ENCODE results near the gene PLA2G12B.
A peak's percentile ranks its signal among the peaks of the same experiment; 100 is the strongest.

Gene PLA2G12B

GRCh38 chr10:72980348-72980747, 25.7 kb upstream of the PLA2G12B start:
- Histone ChIP-seq H3K4me3 (ENCODE audit: low read length in 2 of 2) (no peak overlapping the region), H3K9ac (ENCODE audit: low read depth in 1 of 2, low read length in 2 of 2) (no peak overlapping the region), H3K36me3 (ENCODE audit: control insufficient read depth in 2 of 2, insufficient read depth in 2 of 2, low read length in 2 of 2) (no peaks in the 10 kb centered on the region), H3K4me1 (ENCODE audit: control insufficient read depth in 2 of 2, insufficient read depth in 2 of 2, low read length in 2 of 2) (no peaks in the 10 kb centered on the region), H3K9me3 (ENCODE audit: control insufficient read depth in 2 of 2, low read length in 2 of 2) (peaks cover 3 to 4% of the 10 kb centered on the region in 2 donors), H3K27ac (ENCODE audit: low read depth in 2 of 2, low read length in 2 of 2) (no peak overlapping the region), H3K27me3 (ENCODE audit: control insufficient read depth in 2 of 2, insufficient read depth in 2 of 2, low read length in 2 of 2) (no peaks in the 10 kb centered on the region)

DNA sequence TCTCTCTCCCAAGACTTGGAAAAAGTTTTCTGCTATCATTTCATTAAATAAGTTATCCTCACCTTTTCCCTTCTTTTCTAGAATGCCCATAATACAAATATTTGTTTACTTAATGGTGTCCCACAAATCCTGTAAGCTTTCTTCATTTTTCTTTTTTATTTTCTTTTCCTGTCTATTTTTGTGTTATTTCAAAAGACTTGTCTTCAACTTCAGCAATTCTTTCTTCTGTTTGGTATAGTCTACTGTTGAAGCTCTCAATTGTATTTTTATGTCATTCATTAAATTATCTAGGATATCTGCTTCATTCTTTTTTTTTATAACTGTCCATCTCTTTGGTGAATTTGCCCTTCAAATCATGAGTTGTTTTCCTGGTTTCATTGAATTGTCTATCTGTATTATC, 25.1 kb upstream of the PLA2G12B start:
- Histone ChIP-seq H3K27me3 (ENCODE audit: control insufficient read depth in 2 of 2, insufficient read depth in 2 of 2, low read length in 2 of 2) (no peaks in the 10 kb centered on the region), H3K27ac (ENCODE audit: low read depth in 2 of 2, low read length in 2 of 2) (no peak overlapping the region), H3K9me3 (ENCODE audit: control insufficient read depth in 2 of 2, low read length in 2 of 2) (peaks cover 3 to 4% of the 10 kb centered on the region in 2 donors), H3K9ac (ENCODE audit: low read depth in 1 of 2, low read length in 2 of 2) (no peak overlapping the region), H3K4me3 (ENCODE audit: low read length in 2 of 2) (no peak overlapping the region), H3K36me3 (ENCODE audit: control insufficient read depth in 2 of 2, insufficient read depth in 2 of 2, low read length in 2 of 2) (no peaks in the 10 kb centered on the region), H3K4me1 (ENCODE audit: control insufficient read depth in 2 of 2, insufficient read depth in 2 of 2, low read length in 2 of 2) (no peaks in the 10 kb centered on the region)

DNA sequence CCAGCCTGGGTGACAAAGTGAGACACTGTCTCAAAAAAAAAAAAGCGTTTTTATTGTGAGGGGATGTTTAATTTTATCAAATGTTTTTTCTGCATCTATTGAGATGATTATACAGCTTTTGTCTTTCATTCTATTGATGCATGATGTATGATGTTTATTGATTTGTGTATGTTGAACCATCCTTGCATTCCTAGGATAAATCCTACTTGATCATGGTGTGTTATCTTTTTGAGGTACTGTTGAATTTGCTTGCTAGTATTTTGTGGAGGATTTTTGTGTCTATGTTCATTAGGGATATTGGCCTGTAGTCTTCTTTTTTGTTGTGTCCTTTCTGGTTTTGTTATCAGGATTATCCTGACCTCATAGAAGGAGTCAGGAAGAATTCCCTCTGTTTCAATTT, 22.3 kb upstream of the PLA2G12B start:
- H3K27ac ChIP-seq (ENCODE audit: low read depth in 2 of 2, low read length in 2 of 2) = no peak overlapping the region
- H3K9me3 ChIP-seq (ENCODE audit: control insufficient read depth in 2 of 2, low read length in 2 of 2) = peaks cover 3 to 4% of the 10 kb centered on the region in 2 donors
- no peaks in the 10 kb centered on the region for H3K27me3 ChIP-seq (ENCODE audit: control insufficient read depth in 2 of 2, insufficient read depth in 2 of 2, low read length in 2 of 2)
- H3K4me3 ChIP-seq (ENCODE audit: low read length in 2 of 2) = no peak overlapping the region
- H3K4me1 ChIP-seq (ENCODE audit: control insufficient read depth in 2 of 2, insufficient read depth in 2 of 2, low read length in 2 of 2) = no peaks in the 10 kb centered on the region
- no peaks in the 10 kb centered on the region for H3K36me3 ChIP-seq (ENCODE audit: control insufficient read depth in 2 of 2, insufficient read depth in 2 of 2, low read length in 2 of 2)
- no peak overlapping the region for H3K9ac ChIP-seq (ENCODE audit: low read depth in 1 of 2, low read length in 2 of 2)

DNA sequence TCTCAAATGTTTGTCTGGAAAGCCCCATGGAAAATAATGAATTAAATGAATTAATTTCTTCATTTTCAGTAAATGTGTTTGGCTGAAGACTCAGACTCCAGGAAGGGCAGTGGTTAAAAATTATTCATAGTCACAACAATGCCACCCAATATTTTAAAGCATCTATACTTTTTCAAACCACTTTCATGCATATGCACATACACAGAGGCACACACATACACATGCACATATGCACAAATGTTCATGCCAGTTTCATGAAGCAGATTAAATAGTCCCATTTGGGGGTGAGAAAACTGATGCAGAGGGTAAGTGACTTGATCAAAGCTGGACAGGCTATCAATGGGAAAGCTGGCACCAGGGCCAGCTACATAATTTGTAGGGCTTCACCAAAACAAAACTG, 1.4 kb upstream of the PLA2G12B start:
- no peak overlapping the region for H3K4me3 ChIP-seq (ENCODE audit: low read length in 2 of 2)
- H3K36me3 ChIP-seq (ENCODE audit: control insufficient read depth in 2 of 2, insufficient read depth in 2 of 2, low read length in 2 of 2) = no peaks in the 10 kb centered on the region
- H3K27me3 ChIP-seq (ENCODE audit: control insufficient read depth in 2 of 2, insufficient read depth in 2 of 2, low read length in 2 of 2) = no peaks in the 10 kb centered on the region
- H3K9ac ChIP-seq (ENCODE audit: low read depth in 1 of 2, low read length in 2 of 2) = no peak overlapping the region
- no peak overlapping the region for H3K27ac ChIP-seq (ENCODE audit: low read depth in 2 of 2, low read length in 2 of 2)
- H3K4me1 ChIP-seq (ENCODE audit: control insufficient read depth in 2 of 2, insufficient read depth in 2 of 2, low read length in 2 of 2) = peaks cover 6% of the 10 kb centered on the region in 2 donors
- no peaks in the 10 kb centered on the region for H3K9me3 ChIP-seq (ENCODE audit: control insufficient read depth in 2 of 2, low read length in 2 of 2)

GRCh38 chr10:72954230-72954595, 393 bp downstream of the PLA2G12B start:
- Histone ChIP-seq H3K4me3 (ENCODE audit: low read length in 2 of 2) (peak overlapping the region; percentile 23 to 50), H3K9me3 (ENCODE audit: control insufficient read depth in 2 of 2, low read length in 2 of 2) (no peaks in the 10 kb centered on the region), H3K9ac (ENCODE audit: low read depth in 1 of 2, low read length in 2 of 2) (no peak overlapping the region), H3K27me3 (ENCODE audit: control insufficient read depth in 2 of 2, insufficient read depth in 2 of 2, low read length in 2 of 2) (no peaks in the 10 kb centered on the region), H3K4me1 (ENCODE audit: control insufficient read depth in 2 of 2, insufficient read depth in 2 of 2, low read length in 2 of 2) (peaks cover 6% of the 10 kb centered on the region in 2 donors), H3K36me3 (ENCODE audit: control insufficient read depth in 2 of 2, insufficient read depth in 2 of 2, low read length in 2 of 2) (no peaks in the 10 kb centered on the region), H3K27ac (ENCODE audit: low read depth in 2 of 2, low read length in 2 of 2) (peak overlapping the region in 1 of 2 donors; percentile 37)

GRCh38 chr10:72953687-72954086, 919 bp downstream of the PLA2G12B start:
- Histone ChIP-seq H3K27me3 (ENCODE audit: control insufficient read depth in 2 of 2, insufficient read depth in 2 of 2, low read length in 2 of 2) (no peaks in the 10 kb centered on the region), H3K36me3 (ENCODE audit: control insufficient read depth in 2 of 2, insufficient read depth in 2 of 2, low read length in 2 of 2) (no peaks in the 10 kb centered on the region), H3K27ac (ENCODE audit: low read depth in 2 of 2, low read length in 2 of 2) (no peak overlapping the region), H3K9ac (ENCODE audit: low read depth in 1 of 2, low read length in 2 of 2) (no peak overlapping the region), H3K9me3 (ENCODE audit: control insufficient read depth in 2 of 2, low read length in 2 of 2) (no peaks in the 10 kb centered on the region), H3K4me3 (ENCODE audit: low read length in 2 of 2) (peak overlapping the region; percentile 23 to 41), H3K4me1 (ENCODE audit: control insufficient read depth in 2 of 2, insufficient read depth in 2 of 2, low read length in 2 of 2) (peaks cover 6 to 8% of the 10 kb centered on the region in 2 donors)

DNA sequence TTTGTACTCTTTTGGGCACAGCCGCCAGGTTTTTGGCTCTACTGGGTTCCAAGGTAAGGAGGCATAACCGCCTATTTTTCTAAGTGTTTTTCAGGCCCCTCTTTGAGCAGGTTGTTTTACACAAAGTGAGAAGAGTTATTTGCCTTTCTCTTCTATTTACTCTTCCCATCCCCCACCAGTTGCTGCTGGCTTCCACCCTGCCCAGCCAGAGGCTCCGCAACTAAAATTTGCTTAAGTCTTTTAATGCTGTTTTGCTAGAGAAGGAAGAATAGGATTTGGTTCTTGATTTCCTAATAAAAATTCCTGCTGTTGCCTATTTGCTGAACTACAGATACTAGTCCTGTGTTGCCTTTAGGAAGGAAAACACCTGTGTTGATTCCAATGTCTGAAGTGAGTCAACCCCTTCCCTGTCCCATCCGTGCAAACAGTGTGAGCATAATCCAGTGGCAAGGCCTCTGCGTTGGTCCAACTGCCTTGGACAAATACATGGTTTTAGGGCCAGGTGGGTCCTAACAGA, 1.9 kb downstream of the PLA2G12B start:
- Histone ChIP-seq H3K9me3 (ENCODE audit: control insufficient read depth in 2 of 2, low read length in 2 of 2) (no peaks in the 10 kb centered on the region), H3K9ac (ENCODE audit: low read depth in 1 of 2, low read length in 2 of 2) (no peak overlapping the region), H3K27ac (ENCODE audit: low read depth in 2 of 2, low read length in 2 of 2) (no peak overlapping the region), H3K36me3 (ENCODE audit: control insufficient read depth in 2 of 2, insufficient read depth in 2 of 2, low read length in 2 of 2) (no peaks in the 10 kb centered on the region), H3K4me1 (ENCODE audit: control insufficient read depth in 2 of 2, insufficient read depth in 2 of 2, low read length in 2 of 2) (peaks cover 6 to 8% of the 10 kb centered on the region in 2 donors), H3K4me3 (ENCODE audit: low read length in 2 of 2) (no peak overlapping the region), H3K27me3 (ENCODE audit: control insufficient read depth in 2 of 2, insufficient read depth in 2 of 2, low read length in 2 of 2) (no peaks in the 10 kb centered on the region)

- Histone ChIP-seq H3K4me3 (ENCODE audit: low read length in 2 of 2) (no peak overlapping the region), H3K9ac (ENCODE audit: low read depth in 1 of 2, low read length in 2 of 2) (no peak overlapping the region), H3K9me3 (ENCODE audit: control insufficient read depth in 2 of 2, low read length in 2 of 2) (no peaks in the 10 kb centered on the region), H3K36me3 (ENCODE audit: control insufficient read depth in 2 of 2, insufficient read depth in 2 of 2, low read length in 2 of 2) (no peaks in the 10 kb centered on the region), H3K4me1 (ENCODE audit: control insufficient read depth in 2 of 2, insufficient read depth in 2 of 2, low read length in 2 of 2) (peaks cover 6 to 8% of the 10 kb centered on the region in 2 donors), H3K27me3 (ENCODE audit: control insufficient read depth in 2 of 2, insufficient read depth in 2 of 2, low read length in 2 of 2) (no peaks in the 10 kb centered on the region), H3K27ac (ENCODE audit: low read depth in 2 of 2, low read length in 2 of 2) (no peak overlapping the region)
Measured at GRCh38 chr10:72952189-72952588, 2.4 kb downstream of the PLA2G12B start.

- Histone ChIP-seq H3K27ac (ENCODE audit: low read depth in 2 of 2, low read length in 2 of 2) (no peak overlapping the region), H3K4me3 (ENCODE audit: low read length in 2 of 2) (no peak overlapping the region)
Measured at GRCh38 chr10:72951760-72952159, 2.8 kb downstream of the PLA2G12B start.

GRCh38 chr10:72948762-72949161, 5.8 kb downstream of the PLA2G12B start:
- no peak overlapping the region for H3K27ac ChIP-seq (ENCODE audit: low read depth in 2 of 2, low read length in 2 of 2)
- no peaks in the 10 kb centered on the region for H3K36me3 ChIP-seq (ENCODE audit: control insufficient read depth in 2 of 2, insufficient read depth in 2 of 2, low read length in 2 of 2)
- H3K4me3 ChIP-seq (ENCODE audit: low read length in 2 of 2) = no peak overlapping the region
- no peak overlapping the region for H3K9ac ChIP-seq (ENCODE audit: low read depth in 1 of 2, low read length in 2 of 2)
- no peaks in the 10 kb centered on the region for H3K9me3 ChIP-seq (ENCODE audit: control insufficient read depth in 2 of 2, low read length in 2 of 2)
- no peaks in the 10 kb centered on the region for H3K27me3 ChIP-seq (ENCODE audit: control insufficient read depth in 2 of 2, insufficient read depth in 2 of 2, low read length in 2 of 2)
- peaks cover 0 to 2% of the 10 kb centered on the region in 2 donors for H3K4me1 ChIP-seq (ENCODE audit: control insufficient read depth in 2 of 2, insufficient read depth in 2 of 2, low read length in 2 of 2)

More at GRCh38 chr10:72951760-72952159, 2.8 kb downstream of the PLA2G12B start:
- Histone ChIP-seq H3K4me1 (ENCODE audit: control insufficient read depth in 2 of 2, insufficient read depth in 2 of 2, low read length in 2 of 2) (peaks cover 6 to 8% of the 10 kb centered on the region in 2 donors), H3K27me3 (ENCODE audit: control insufficient read depth in 2 of 2, insufficient read depth in 2 of 2, low read length in 2 of 2) (no peaks in the 10 kb centered on the region), H3K9ac (ENCODE audit: low read depth in 1 of 2, low read length in 2 of 2) (no peak overlapping the region), H3K9me3 (ENCODE audit: control insufficient read depth in 2 of 2, low read length in 2 of 2) (no peaks in the 10 kb centered on the region), H3K36me3 (ENCODE audit: control insufficient read depth in 2 of 2, insufficient read depth in 2 of 2, low read length in 2 of 2) (no peaks in the 10 kb centered on the region)

GRCh38 chr10:72946963-72947362, 7.6 kb downstream of the PLA2G12B start:
- H3K27ac ChIP-seq (ENCODE audit: low read depth in 2 of 2, low read length in 2 of 2) = no peak overlapping the region
- peaks cover 0 to 2% of the 10 kb centered on the region in 2 donors for H3K4me1 ChIP-seq (ENCODE audit: control insufficient read depth in 2 of 2, insufficient read depth in 2 of 2, low read length in 2 of 2)
- H3K9ac ChIP-seq (ENCODE audit: low read depth in 1 of 2, low read length in 2 of 2) = no peak overlapping the region
- no peaks in the 10 kb centered on the region for H3K36me3 ChIP-seq (ENCODE audit: control insufficient read depth in 2 of 2, insufficient read depth in 2 of 2, low read length in 2 of 2)
- no peak overlapping the region for H3K4me3 ChIP-seq (ENCODE audit: low read length in 2 of 2)
- H3K9me3 ChIP-seq (ENCODE audit: control insufficient read depth in 2 of 2, low read length in 2 of 2) = no peaks in the 10 kb centered on the region
- H3K27me3 ChIP-seq (ENCODE audit: control insufficient read depth in 2 of 2, insufficient read depth in 2 of 2, low read length in 2 of 2) = no peaks in the 10 kb centered on the region

Measured in mucosa of rectum (tissue), 2 donors.